SK-N-SH (cell line): ENCODE results near the gene TM7SF3.

ENCODE experiments used
- JUND ChIP-seq: IDR thresholded peaks from 2 replicates; pipeline ENCODE4 v1.4.0; 2012
- NFIC ChIP-seq: IDR thresholded peaks from 2 replicates; pipeline ENCODE4 v1.4.0; 2012; ENCODE audit warnings: borderline replicate concordance
- RCOR1 ChIP-seq: fragments of 150-350 bp; IDR thresholded peaks from 2 replicates; pipeline ENCODE4 v1.6.1; 2017; ENCODE audit warnings: antibody characterized with exemption, low read length
- TF ChIP-seq, protein P1 (sequence below): IDR thresholded peaks from 2 replicates; pipeline ENCODE4; 2012

DNA sequence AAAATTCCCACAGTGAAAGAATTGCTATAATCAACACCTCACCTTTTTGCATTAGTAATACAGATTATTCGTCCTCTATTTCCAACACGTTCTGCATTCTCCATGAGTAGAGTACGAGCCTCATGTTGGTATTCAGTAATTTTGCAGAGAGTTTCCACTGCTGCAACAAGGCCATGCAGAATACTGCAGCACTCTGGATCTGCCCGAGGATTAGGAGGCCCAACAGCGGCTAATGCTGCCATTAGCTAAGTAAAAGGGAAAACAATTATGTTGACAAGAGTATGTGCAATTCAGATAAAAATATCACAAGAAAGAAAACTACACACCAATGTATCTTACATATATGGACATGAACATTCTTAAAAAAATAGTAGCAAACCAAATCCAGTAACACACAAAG, 85.5 kb downstream of the TM7SF3 start:
- no peak for TF ChIP-seq NFIC
- TF ChIP-seq RCOR1, result no peak
- TF ChIP-seq, protein P1, sequence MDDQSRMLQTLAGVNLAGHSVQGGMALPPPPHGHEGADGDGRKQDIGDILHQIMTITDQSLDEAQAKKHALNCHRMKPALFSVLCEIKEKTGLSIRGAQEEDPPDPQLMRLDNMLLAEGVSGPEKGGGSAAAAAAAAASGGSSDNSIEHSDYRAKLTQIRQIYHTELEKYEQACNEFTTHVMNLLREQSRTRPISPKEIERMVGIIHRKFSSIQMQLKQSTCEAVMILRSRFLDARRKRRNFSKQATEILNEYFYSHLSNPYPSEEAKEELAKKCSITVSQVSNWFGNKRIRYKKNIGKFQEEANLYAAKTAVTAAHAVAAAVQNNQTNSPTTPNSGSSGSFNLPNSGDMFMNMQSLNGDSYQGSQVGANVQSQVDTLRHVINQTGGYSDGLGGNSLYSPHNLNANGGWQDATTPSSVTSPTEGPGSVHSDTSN, result no peak
- TF ChIP-seq JUND, result no peak
